Limb (tissue), 2 donors: Measurements from ENCODE around the gene DNMBP.
"Not testable (repeated sequence)": the region's sequence is repeated elsewhere in the genome, so short reads cannot be mapped to it uniquely, and the experiment has no call there.

Experiments
- DNase-seq, 2 donors: peaks; one replicate each; pipeline ENCODE4 v3.0.0-alpha.2; 2016; ENCODE audit errors: extremely low spot score in 2 of 2

The DNMBP gene

GRCh38 chr10:100014071-100014762 is 4.5 kb upstream of the DNMBP start:
- DNase-seq, result no peak

DNA sequence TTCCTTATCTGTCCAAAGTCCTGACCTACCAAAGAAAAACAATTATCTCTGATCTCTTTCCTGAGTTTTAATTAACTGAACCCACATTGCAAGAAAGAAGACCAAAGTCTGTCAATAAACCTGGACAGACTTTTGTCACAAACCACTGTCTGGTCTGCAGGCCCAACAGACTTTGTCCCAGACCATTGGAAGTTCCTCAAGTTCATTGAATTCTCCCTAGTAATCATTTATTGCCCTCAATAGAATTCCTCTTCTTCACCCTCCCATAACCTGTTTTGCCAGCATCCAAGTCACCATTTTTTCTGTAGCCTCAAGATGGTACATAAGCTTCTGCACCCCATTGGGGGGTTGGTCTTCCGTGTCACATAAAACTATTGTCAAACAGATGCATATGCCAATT is 3.9 kb upstream of the DNMBP start:
- DNase-seq, result no peak

DNA sequence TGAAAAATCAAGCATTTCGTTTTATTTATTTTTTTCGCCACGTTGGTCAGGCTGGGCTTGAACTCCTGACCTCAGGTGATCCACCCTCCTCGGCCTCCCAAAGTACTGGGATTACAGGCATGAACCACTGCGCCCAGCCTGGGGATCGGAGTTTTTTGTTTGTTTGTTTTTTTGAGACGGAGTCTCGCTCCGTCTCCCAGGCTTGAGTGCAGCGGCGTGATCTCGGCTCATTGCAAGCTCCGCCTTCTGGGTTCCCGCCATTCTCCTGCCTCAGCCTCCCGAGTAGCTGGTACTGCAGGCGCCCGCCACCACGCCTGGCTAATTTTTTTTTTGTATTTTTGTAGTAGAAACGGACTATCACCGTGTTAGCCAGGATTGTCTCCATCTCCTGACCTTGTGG is 2.2 kb upstream of the DNMBP start:
- not testable (repeated sequence) for DNase-seq

DNA sequence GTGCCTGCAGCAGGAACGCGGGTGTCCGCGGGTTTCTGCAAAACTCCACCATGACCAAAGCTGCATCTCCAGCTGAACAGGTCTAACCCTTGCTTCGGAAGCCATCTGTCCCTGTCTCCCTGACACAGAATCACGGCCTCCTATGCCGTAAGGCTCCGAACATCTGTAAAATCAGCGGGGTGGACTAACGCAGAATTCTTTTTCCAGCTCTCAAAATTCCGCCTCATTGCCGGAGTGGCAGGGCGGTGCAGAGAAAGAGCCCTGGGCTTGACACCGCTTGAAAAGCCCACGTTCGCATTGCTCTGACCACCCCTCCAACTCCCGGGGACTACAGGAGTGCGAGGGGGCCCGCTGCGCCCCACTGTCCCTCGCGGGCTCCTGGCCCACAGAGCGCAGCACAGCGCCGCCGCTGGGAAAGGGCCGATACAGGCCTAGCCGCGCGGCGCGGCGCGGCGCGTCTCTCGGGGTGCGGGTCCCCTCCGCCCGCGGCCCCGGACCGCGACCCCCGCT is 409 bp downstream of the DNMBP start:
- DNase-seq, result no peak

DNA sequence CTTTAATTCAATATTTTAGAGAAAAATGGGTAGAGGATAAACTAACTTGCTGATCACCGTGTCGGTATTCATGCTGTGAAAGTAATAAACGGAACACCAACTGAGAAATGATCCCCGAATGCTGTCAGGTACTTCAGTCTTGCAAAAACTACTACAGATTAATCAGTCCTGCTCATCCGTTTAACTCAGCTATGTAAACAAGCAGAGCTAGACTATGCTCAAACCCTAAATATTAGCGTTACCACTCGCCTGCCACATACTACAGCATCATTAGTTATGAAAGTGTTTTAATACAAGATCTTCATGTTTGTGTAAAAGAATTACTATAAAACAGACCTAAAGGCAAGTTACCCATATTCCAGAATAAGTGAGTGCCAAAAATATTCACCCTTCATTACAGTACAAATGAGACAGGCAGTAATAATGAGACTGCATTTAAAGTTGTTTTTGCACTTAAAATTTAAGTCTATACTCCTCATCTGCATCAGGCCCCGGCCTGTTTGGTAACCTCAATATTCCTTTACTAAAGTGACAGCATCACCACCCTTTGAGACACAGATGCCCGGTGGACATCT is 952 bp downstream of the DNMBP start:
- no peak for DNase-seq

GRCh38 chr10:100008142-100008522 is 1.6 kb downstream of the DNMBP start:
- DNase-seq, result no peak

DNA sequence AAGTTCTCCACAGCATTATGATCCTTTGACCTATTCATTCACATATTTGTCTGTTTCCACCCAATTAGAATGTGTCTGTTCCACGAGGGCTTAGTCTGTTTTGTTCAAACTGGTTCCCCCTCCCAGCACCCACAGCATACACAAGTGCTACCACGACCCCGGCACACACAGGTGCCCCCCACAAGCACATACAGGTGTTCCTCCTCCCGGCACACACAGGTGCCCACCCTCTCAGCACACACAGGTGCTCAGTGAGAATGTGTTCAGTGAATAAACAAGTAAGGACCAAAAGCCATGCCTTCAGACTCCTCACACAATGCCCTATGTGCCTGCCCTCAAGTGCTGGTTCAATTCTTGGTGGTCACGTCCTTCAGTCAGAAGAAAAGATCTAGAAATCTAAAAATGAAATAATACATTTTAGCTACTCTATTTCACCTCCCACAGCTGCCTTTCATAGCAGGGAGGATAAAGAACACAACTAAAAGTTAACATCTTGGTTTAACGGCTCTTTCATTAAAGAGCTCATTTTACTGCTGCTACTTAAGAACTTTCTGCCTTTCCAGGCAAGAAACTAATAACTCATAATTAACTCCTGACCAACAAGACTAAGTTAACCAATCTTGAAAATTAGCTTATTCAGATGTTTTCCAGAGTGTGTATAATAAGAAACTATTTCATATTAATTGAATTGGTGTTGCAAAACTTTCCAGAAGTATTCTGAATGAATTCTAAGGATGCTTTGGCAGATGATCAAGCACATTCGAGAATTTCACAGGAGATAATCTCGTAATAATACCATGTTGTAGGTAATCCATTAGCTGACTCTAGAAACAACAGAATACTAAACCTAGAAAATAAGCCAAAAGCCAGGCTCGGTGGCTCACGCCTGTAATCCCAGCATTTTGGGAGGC is 2.3 kb downstream of the DNMBP start:
- DNase-seq, result no peak

DNA sequence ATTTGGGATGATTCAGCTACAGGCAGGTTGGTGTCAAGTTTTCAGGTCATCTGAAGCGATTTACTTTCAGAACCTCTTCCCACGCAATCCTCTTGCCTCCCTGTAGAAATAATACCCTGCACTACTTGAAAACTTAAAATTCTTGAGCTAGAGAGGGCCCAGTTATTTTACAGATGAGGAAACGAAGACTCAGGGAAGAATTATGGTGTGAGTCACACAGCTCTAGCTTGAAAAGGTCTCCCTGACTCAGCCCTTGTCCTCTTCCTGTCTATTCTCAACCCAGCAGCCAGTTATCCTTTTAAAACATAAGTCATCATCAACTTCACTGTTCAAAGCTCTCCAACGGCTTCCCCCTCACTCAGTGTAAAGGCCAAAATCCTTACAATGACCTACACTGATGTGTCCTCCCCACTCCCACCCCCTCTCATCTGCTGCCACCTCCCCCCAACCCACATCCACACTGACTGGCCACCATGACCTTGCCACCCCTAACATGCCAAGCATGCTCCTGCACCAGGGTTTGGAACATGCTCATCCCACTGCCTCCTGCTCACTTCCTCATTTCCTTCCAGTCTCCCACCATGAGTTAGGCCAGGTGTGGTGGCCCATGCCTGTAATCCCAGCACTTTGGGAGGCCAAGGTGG is 3.4 kb downstream of the DNMBP start:
- no peak for DNase-seq

DNA sequence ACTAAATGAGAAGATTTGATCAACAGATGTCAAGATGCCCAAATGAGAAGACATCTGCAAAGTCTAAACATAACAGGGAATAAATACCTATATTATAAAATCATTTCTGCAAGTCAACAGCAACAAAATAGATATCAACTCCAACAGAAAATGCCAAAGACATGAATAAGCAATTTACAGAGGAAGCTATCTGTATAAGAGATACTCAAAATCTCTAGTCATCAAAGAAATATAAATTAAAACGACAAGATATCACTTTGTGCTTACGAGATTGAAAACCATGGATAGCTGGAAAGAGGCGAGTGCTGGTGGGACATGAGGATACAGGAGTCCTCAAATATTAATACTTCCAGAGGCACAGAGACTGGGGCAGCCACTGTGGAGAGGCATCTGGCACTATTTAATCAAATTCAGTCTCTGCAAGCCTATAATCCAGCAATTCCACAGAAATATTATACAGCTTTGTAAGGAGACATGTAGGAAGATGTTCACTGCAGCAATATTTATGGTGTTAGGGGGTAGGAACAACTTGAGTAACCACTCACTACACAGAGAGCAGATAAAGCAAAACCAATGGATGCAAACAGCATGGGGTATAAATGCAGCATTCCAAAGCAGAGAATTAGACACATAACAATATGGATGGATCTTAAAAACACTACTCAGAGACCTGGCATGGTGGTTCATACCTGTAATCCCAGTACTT is 4.8 kb downstream of the DNMBP start:
- DNase-seq, result no peak

GRCh38 chr10:100000109-100000644 is 9.6 kb downstream of the DNMBP start:
- DNase-seq, result no peak

DNA sequence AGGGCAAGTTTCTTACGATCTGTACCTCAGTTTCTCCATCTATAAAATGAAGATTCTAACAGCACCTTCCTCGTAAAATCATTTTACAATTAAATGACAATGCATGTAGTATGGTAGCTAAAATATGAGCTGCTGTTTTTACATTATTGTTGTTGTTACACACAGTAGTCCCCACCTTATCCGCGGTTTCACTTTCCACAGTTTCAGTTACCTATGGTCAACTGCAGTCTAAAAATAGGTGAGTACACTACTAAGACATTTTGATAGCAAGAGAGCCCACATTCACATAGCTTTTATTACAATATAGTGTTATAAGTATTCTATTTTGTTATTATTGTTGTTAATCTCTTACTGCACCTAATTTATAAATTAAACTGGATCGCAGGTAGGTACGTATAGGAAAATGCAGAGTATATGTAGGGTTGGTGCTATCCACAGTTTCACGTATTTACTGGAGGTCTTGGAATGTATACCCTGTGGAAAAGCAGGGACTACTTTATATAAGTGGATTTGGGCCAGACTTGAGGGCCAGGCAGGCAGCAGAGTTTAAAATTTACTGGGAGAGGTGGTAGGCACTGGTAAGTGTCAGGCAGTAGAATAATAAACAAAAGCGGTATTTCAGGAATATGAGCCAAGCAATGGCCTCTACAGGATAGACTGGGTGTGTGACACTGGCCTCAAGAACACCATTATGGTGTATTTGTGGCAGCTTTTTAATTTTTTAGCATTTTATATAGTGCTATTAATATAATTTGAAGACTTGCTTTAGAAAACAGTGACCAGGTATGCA is 10.2 kb downstream of the DNMBP start:
- DNase-seq, result no peak

- no peak for DNase-seq
These were observed 10.9 kb downstream of the DNMBP start for GRCh38 chr10:99998889-99999288.

GRCh38 chr10:99996671-99997648 is 12.8 kb downstream of the DNMBP start:
- DNase-seq, result peak in 1 of 2 donors; percentile 50

- no peak for DNase-seq
These were observed 14.0 kb downstream of the DNMBP start for GRCh38 chr10:99995713-99996112.

GRCh38 chr10:99995269-99995668 is 14.5 kb downstream of the DNMBP start:
- no peak for DNase-seq

- DNase-seq, result no peak
These were observed 14.9 kb downstream of the DNMBP start for GRCh38 chr10:99994801-99995200.

- peak; percentile 39 to 72 for DNase-seq
These were observed 15.8 kb downstream of the DNMBP start for GRCh38 chr10:99993701-99994689.

- not testable (repeated sequence) for DNase-seq
These were observed 24.1 kb downstream of the DNMBP start for GRCh38 chr10:99985637-99986036.
